Spleen (tissue), 11 donors: Measurements from ENCODE around the gene AHDC1. TPM values are rescaled to one million over a fixed set of nuclear protein-coding genes. Genes with fewer than 3 reads are reported as not detected.
A peak's percentile ranks its signal among the peaks of the same experiment; 100 is the strongest.
"Not testable (repeated sequence)": the region's sequence is repeated elsewhere in the genome, so short reads cannot be mapped to it uniquely, and the experiment has no call there.

Experiments
- DNase-seq: peaks from one replicate; pipeline ENCODE4 v3.0.0-alpha.2; 2020
- H3K27ac ChIP-seq, 8 donors: fragments of 200-600 bp; sonication (generic) in 7 of 8; 1 replicate in 4 of 8; 2 replicates in 4 of 8; pipeline versions ENCODE4 v1.5.0 to v1.8.0; 2016 to 2021; ENCODE audit warnings: inconsistent platforms in 4 of 8, mild to moderate bottlenecking in 4 of 8, moderate library complexity in 1 of 8
- H3K27me3 ChIP-seq, 7 donors: fragments of 200-600 bp; sonication (generic) in 6 of 7; replicated peaks in 1 of 7; 1 replicate in 4 of 7; 2 replicates in 3 of 7; pipeline versions ENCODE4 v1.5.0 to v1.8.0; 2016 to 2021; ENCODE audit warnings: inconsistent platforms in 3 of 7, mild to moderate bottlenecking in 1 of 7
- H3K36me3 ChIP-seq, 6 donors: fragments of 200-600 bp; sonication (generic) in 5 of 6; 1 replicate in 4 of 6; 2 replicates in 2 of 6; pipeline versions ENCODE4 v1.5.0 to v1.8.0; 2016 to 2021; ENCODE audit warnings: inconsistent platforms in 2 of 6
- H3K4me1 ChIP-seq, 6 donors: fragments of 200-600 bp; sonication (generic) in 5 of 6; 1 replicate in 3 of 6; 2 replicates in 3 of 6; pipeline versions ENCODE4 v1.5.0 to v1.8.0; 2016 to 2021; ENCODE audit warnings: inconsistent platforms in 3 of 6
- H3K4me3 ChIP-seq, 8 donors: fragments of 200-600 bp; sonication (generic) in 7 of 8; 1 replicate in 4 of 8; 2 replicates in 4 of 8; pipeline versions ENCODE4 v1.5.0 to v1.8.0; 2016 to 2021; ENCODE audit warnings: inconsistent platforms in 4 of 8, mild to moderate bottlenecking in 4 of 8, moderate library complexity in 2 of 8
- H3K9me3 ChIP-seq, 8 donors: fragments of 200-600 bp; sonication (generic) in 7 of 8; 1 replicate in 4 of 8; 2 replicates in 4 of 8; pipeline versions ENCODE4 v1.5.0 to v1.8.0; 2016 to 2021; ENCODE audit warnings: inconsistent platforms in 4 of 8
- POLR2A ChIP-seq, 3 donors: fragments of 450-650 bp; IDR thresholded peaks; one replicate each; pipeline ENCODE4 v1.5.1; 2017; ENCODE audit warnings: antibody characterized with exemption in 3 of 3, mild to moderate bottlenecking in 1 of 3
- POLR2AphosphoS5 ChIP-seq, 3 donors: sonication (generic); formaldehyde crosslinking; IDR thresholded peaks; one replicate each; pipeline ENCODE4 v1.5.1; 2017; ENCODE audit warnings: antibody characterized with exemption in 3 of 3
- WGBS, 5 donors: extraction: QIAGEN DNeasy Blood & Tissue Kit in 3 of 5; methylation state at CpG; one replicate each; pipeline versions ENCODE4 v1.1.5 to v1.1.7; 2013 to 2018; 5-methylcytosine and 5-hydroxymethylcytosine counted together
- intact Hi-C: fragments of 100-400 bp; cut with DNase I; formaldehyde crosslinking; loops from one replicate; pipeline ENCODE4 v1.15.0; 2023; ENCODE audit warnings: low total_unique reads
- polyA plus RNA-seq, 3 donors: library from polyadenylated mRNA; stranded (reverse); fragments of 200-250 nt; gene quantifications; one replicate each; pipeline ENCODE4 v1.2.1, GENCODE V29; 2013
- total RNA-seq, 7 donors: library from RNA; depleted of rRNA in 3 of 7; stranded (reverse); fragments of >200 nt in 3 of 7; fragmentation: NEBNext Ultra II Directional in 4 of 7; extraction: Animal tissue kit (Norgen Biotek cat#: 25700) in 4 of 7; gene quantifications; one replicate each; pipeline versions ENCODE4 v1.1.0 to v1.2.1, GENCODE V29; 2016 to 2021
- TF ChIP-seq, protein P1 (sequence below), 11 experiments: fragments of 200-600 bp in 7 of 11; fragments of 450-650 bp in 4 of 11; sonication (generic) in 4 of 11; IDR thresholded peaks in 8 of 11; conservative IDR thresholded peaks in 3 of 11; 1 replicate in 7 of 11; 2 replicates in 4 of 11; pipeline versions ENCODE4 v1.4.0 to v1.8.0; 2016 to 2021; ENCODE audit warnings: antibody characterized with exemption in 11 of 11, inconsistent platforms in 4 of 11, mild to moderate bottlenecking in 1 of 11
- donor health status: healthy with polysubstance abuse.
- donor health status: DM: no; HTN: no; CAD: no; lungs with moderate emphysema.
- donor health status: DM: no; HTN: no; CAD: no.
- donor health status: Bipolar disorder and iron deficiency.
- donor health status: healthy.
- donor health status: DM: no; HTN: no; CAD: no.
- donor health status: DM: yes; HTN: yes; CAD: no.

The AHDC1 gene
- total and polyA plus RNA-seq, 10 donors, result 3.2 to 104 (median 42.7) TPM

DNA sequence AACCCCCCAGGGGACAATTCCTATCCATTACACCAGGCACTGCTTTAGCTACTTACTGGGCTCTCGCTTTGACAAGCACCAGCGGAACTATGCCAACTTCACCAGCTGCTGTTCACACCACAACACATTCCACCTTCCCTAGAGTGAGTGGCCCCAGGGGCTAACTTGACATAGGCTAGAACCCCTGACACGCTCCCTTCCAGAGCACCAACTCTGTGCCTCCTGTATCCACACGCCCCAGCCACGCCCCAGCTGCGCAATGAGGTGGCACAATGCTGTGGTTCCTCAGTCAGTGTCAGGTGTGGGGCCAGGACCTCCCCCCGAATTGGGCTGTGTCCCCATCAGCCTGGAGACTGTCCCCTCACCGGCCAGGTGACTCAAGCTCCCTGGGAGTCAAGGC lies 42.7 kb upstream of the AHDC1 start:
- Histone ChIP-seq H3K27ac (peak overlapping the region in 3 of 8 donors; percentile 11 to 64 (median 17)), H3K36me3 (no peaks in the 10 kb centered on the region), H3K9me3 (no peaks in the 10 kb centered on the region), H3K4me3 (no peak overlapping the region), H3K27me3 (no peaks in the 10 kb centered on the region), H3K4me1 (peaks cover 0 to 66% (median 27%) of the 10 kb centered on the region in 6 donors)
- intact Hi-C loops, result no loop called here
- WGBS, 5 donors, result 65 to 83% (median 73%) methylated on average over 4 to 8 of the region's 8 CpGs
- peak; percentile 87 for DNase-seq
- peak in 1 of 3 donors; percentile 21 for TF ChIP-seq POLR2AphosphoS5 (IDR thresholded peaks at IDR 0.05)
- no peak for TF ChIP-seq POLR2A (IDR thresholded peaks at IDR 0.05)

DNA sequence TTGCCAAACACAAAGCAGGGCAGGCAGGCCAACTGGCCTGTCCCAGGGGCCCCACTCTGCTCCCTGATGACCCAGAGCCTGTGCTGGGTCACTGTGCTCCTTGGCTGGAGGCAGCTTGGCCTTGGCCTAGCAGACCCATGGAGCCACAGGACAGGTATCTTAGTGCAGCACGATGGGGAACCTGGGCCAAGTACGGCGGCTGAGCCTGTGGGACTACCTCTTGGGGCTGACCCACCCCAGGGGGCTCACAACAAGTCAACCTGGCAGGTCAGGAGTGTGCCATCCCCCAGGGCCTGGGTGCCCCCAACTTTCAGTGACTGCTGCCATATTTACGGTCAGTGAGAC lies 41.1 kb upstream of the AHDC1 start:
- Histone ChIP-seq H3K4me3 (no peak overlapping the region), H3K27ac (no peak overlapping the region), H3K27me3 (no peaks in the 10 kb centered on the region), H3K36me3 (no peaks in the 10 kb centered on the region), H3K4me1 (peaks cover 0 to 53% (median 15%) of the 10 kb centered on the region in 6 donors), H3K9me3 (no peaks in the 10 kb centered on the region)
- no peak for TF ChIP-seq POLR2A (IDR thresholded peaks at IDR 0.05)
- TF ChIP-seq, protein P1, sequence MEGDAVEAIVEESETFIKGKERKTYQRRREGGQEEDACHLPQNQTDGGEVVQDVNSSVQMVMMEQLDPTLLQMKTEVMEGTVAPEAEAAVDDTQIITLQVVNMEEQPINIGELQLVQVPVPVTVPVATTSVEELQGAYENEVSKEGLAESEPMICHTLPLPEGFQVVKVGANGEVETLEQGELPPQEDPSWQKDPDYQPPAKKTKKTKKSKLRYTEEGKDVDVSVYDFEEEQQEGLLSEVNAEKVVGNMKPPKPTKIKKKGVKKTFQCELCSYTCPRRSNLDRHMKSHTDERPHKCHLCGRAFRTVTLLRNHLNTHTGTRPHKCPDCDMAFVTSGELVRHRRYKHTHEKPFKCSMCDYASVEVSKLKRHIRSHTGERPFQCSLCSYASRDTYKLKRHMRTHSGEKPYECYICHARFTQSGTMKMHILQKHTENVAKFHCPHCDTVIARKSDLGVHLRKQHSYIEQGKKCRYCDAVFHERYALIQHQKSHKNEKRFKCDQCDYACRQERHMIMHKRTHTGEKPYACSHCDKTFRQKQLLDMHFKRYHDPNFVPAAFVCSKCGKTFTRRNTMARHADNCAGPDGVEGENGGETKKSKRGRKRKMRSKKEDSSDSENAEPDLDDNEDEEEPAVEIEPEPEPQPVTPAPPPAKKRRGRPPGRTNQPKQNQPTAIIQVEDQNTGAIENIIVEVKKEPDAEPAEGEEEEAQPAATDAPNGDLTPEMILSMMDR (IDR thresholded peaks at IDR 0.05 in 8 of 11, conservative IDR thresholded peaks at IDR 0.05 in 3 of 11), result no peak
- TF ChIP-seq POLR2AphosphoS5 (IDR thresholded peaks at IDR 0.05), result no peak
- no peak for DNase-seq
- WGBS, 5 donors, result 95 to 100% (median 99%) methylated on average over 3 to 4 of the region's 4 CpGs
- intact Hi-C loops, result no loop called here

- Histone ChIP-seq H3K36me3 (no peaks in the 10 kb centered on the region), H3K27ac (peak overlapping the region in 1 of 8 donors; percentile 17), H3K9me3 (no peaks in the 10 kb centered on the region), H3K4me3 (no peak overlapping the region), H3K4me1 (peaks cover 0 to 49% (median 14%) of the 10 kb centered on the region in 6 donors), H3K27me3 (no peaks in the 10 kb centered on the region)
- intact Hi-C loops, result no loop called here
- WGBS, 5 donors, result 69 to 93% (median 89%) methylated on average over 5 of the region's 5 CpGs
- TF ChIP-seq, protein P1 (IDR thresholded peaks at IDR 0.05 in 8 of 11, conservative IDR thresholded peaks at IDR 0.05 in 3 of 11), result no peak
- no peak for TF ChIP-seq POLR2A (IDR thresholded peaks at IDR 0.05)
- no peak for TF ChIP-seq POLR2AphosphoS5 (IDR thresholded peaks at IDR 0.05)
- no peak for DNase-seq
Measured at GRCh38 chr1:27644369-27645070, 40.6 kb upstream of the AHDC1 start.

DNA sequence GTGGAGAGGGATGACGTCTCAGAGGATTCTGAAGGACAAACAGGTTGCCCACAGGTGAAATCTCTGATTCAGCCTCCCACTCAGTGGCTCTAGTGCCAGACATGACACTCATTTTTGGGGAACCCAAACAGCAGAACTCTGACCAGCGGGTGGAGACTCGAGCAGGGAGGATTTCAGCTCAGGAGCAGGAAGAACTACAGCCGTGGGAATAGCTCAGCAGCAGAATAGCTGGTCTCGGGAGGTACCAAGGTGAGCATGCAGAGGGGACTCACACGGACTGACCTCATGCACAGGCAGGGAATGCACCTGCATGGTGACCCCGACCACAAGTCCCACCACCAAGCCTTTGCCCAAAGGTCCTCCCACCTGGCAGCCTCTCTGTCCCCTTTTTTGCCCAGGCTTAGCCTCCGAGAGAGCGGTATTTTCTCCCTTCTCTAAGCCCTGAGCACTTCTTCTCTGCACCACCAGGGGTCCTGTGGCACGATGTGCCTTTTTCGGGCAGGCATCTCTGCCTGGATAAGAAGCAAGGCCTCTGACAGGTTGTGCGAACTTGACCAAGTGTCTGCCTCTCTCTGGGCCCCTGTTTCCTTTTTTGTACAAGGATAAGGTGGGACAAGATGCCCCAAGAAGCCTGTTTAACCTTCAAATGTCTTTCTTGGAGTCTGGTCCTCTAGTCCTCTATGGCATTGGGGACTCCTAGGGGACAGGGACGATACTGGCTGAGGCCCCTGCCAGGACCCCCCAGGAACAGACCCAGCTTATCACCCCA lies 39.8 kb upstream of the AHDC1 start:
- Histone ChIP-seq H3K9me3 (no peaks in the 10 kb centered on the region), H3K4me3 (no peak overlapping the region), H3K4me1 (peaks cover 0 to 48% (median 15%) of the 10 kb centered on the region in 6 donors), H3K27ac (peak overlapping the region in 1 of 8 donors; percentile 17), H3K36me3 (no peaks in the 10 kb centered on the region), H3K27me3 (no peaks in the 10 kb centered on the region)
- intact Hi-C loops, result no loop called here
- DNase-seq, result peak; percentile 88
- WGBS, 5 donors, result 26 to 43% (median 30%) methylated on average over 12 to 13 of the region's 13 CpGs
- TF ChIP-seq POLR2AphosphoS5 (IDR thresholded peaks at IDR 0.05), result peak in 1 of 3 donors; percentile 37
- TF ChIP-seq, protein P1 (IDR thresholded peaks at IDR 0.05 in 8 of 11, conservative IDR thresholded peaks at IDR 0.05 in 3 of 11), result peak; percentile 79 to 92 (median 87)
- no peak for TF ChIP-seq POLR2A (IDR thresholded peaks at IDR 0.05)

GRCh38 chr1:27640514-27640913 lies 36.6 kb upstream of the AHDC1 start:
- H3K27me3 ChIP-seq, H3K36me3 ChIP-seq, DNase-seq, H3K9me3 ChIP-seq, H3K27ac ChIP-seq, intact Hi-C loops, H3K4me3 ChIP-seq: not testable (repeated sequence)
- 79 to 91% (median 87%) methylated on average over 7 to 9 of the region's 9 CpGs for WGBS, 5 donors
- peaks cover 2 to 58% (median 32%) of the 10 kb centered on the region in 6 donors for H3K4me1 ChIP-seq
